H9 (cell line): ENCODE results near the gene MRPL3. TPM values are rescaled to one million over a fixed set of nuclear protein-coding genes. Genes with fewer than 3 reads are reported as not detected.

Experiments
- DNase-seq: peaks from one replicate; pipeline ENCODE4 v3.0.0-alpha.2; 2017
- H2AFZ ChIP-seq: one replicate; pipeline ENCODE4 v1.6.1; 2013; ENCODE audit warnings: mild to moderate bottlenecking, low read length, control low read depth, moderate library complexity
- H2AK5ac ChIP-seq: 2 replicates; pipeline ENCODE4 v1.6.1; 2013; ENCODE audit warnings: low read length, control low read depth, mixed read lengths; ENCODE audit not compliant: insufficient read length
- H2BK120ac ChIP-seq: one replicate; pipeline ENCODE4 v1.6.1; 2013; ENCODE audit warnings: low read depth, mild to moderate bottlenecking, low read length, control low read depth, inconsistent platforms; ENCODE audit not compliant: poor library complexity, severe bottlenecking
- H2BK12ac ChIP-seq: 2 replicates; pipeline ENCODE4 v1.6.1; 2013; ENCODE audit warnings: low read length, control low read depth, mixed read lengths, low read depth; ENCODE audit not compliant: insufficient read length
- H2BK15ac ChIP-seq: 2 replicates; pipeline ENCODE4 v1.6.1; 2013; ENCODE audit warnings: low read depth, low read length, control low read depth
- H2BK20ac ChIP-seq: one replicate; pipeline ENCODE4 v1.6.1; 2013; ENCODE audit warnings: low read depth, mild to moderate bottlenecking, low read length, control low read depth, inconsistent platforms; ENCODE audit not compliant: poor library complexity, severe bottlenecking
- H2BK5ac ChIP-seq: 2 replicates; pipeline ENCODE4 v1.6.1; 2013; ENCODE audit warnings: low read length, control low read depth, mixed read lengths; ENCODE audit not compliant: insufficient read length
- H3K14ac ChIP-seq: 2 replicates; pipeline ENCODE4 v1.6.1; 2013; ENCODE audit warnings: low read length, control low read depth; ENCODE audit not compliant: insufficient read depth
- H3K18ac ChIP-seq: 2 replicates; pipeline ENCODE4 v1.6.1; 2013; ENCODE audit warnings: low read depth, mild to moderate bottlenecking, mixed read lengths, low read length, control low read depth; ENCODE audit not compliant: insufficient read length
- H3K23ac ChIP-seq: 2 replicates; pipeline ENCODE4 v1.6.1; 2013; ENCODE audit warnings: low read length, control low read depth, mixed read lengths, low read depth; ENCODE audit not compliant: insufficient read length
- H3K23me2 ChIP-seq: 2 replicates; pipeline ENCODE4 v1.6.1; 2013; ENCODE audit warnings: low read depth, mild to moderate bottlenecking, mixed read lengths, low read length, control low read depth; ENCODE audit not compliant: insufficient read length, poor library complexity, severe bottlenecking
- H3K27ac ChIP-seq: 2 replicates; pipeline ENCODE4 v1.5.1; 2013; ENCODE audit warnings: low read length, control low read depth, mixed read lengths, low read depth; ENCODE audit not compliant: insufficient read length
- H3K27me3 ChIP-seq: 2 replicates; pipeline ENCODE4 v1.6.1; 2013; ENCODE audit warnings: low read length, control low read depth, inconsistent platforms; ENCODE audit not compliant: insufficient read depth
- H3K4ac ChIP-seq: 2 replicates; pipeline ENCODE4 v1.6.1; 2013; ENCODE audit warnings: low read depth, mild to moderate bottlenecking, control low read depth, inconsistent platforms, low read length, moderate library complexity
- H3K4me1 ChIP-seq: 2 replicates; pipeline ENCODE4 v1.6.1; 2013; ENCODE audit warnings: low read length, control low read depth, inconsistent platforms; ENCODE audit not compliant: insufficient read depth
- H3K4me2 ChIP-seq: 2 replicates; pipeline ENCODE4 v1.6.1; 2013; ENCODE audit warnings: low read length, control low read depth, mixed read lengths; ENCODE audit not compliant: insufficient read length, insufficient read depth
- H3K56ac ChIP-seq: 2 replicates; pipeline ENCODE4 v1.6.1; 2013; ENCODE audit warnings: low read depth, mild to moderate bottlenecking, mixed read lengths, low read length, control low read depth; ENCODE audit not compliant: insufficient read length
- H3K79me1 ChIP-seq: 2 replicates; pipeline ENCODE4 v1.6.1; 2013; ENCODE audit warnings: low read depth, mild to moderate bottlenecking, moderate library complexity, low read length, control low read depth, inconsistent platforms; ENCODE audit not compliant: insufficient read depth, poor library complexity, severe bottlenecking
- H3K79me2 ChIP-seq: 2 replicates; pipeline ENCODE4 v1.6.1; 2013; ENCODE audit warnings: low read length, control low read depth, inconsistent platforms; ENCODE audit not compliant: insufficient read depth
- H3K9ac ChIP-seq: 2 replicates; pipeline ENCODE4 v1.6.1; 2013; ENCODE audit warnings: low read length, control low read depth, mixed read lengths; ENCODE audit not compliant: insufficient read length; ENCODE audit errors: extremely low read depth
- H3K9me3 ChIP-seq: one replicate; pipeline ENCODE4 v1.6.1; 2013; ENCODE audit warnings: low read depth, low read length, inconsistent platforms; ENCODE audit not compliant: control insufficient read depth
- H3T11ph ChIP-seq: one replicate; pipeline ENCODE4 v1.6.1; 2013; ENCODE audit warnings: mild to moderate bottlenecking, low read length, control low read depth, inconsistent platforms
- H4K20me1 ChIP-seq: one replicate; pipeline ENCODE4 v1.6.1; 2013; ENCODE audit not compliant: control insufficient read depth, insufficient read length, insufficient read depth
- H4K5ac ChIP-seq: 2 replicates; pipeline ENCODE4 v1.6.1; 2013; ENCODE audit warnings: low read depth, mild to moderate bottlenecking, mixed read lengths, low read length, control low read depth; ENCODE audit not compliant: insufficient read length
- H4K8ac ChIP-seq: replicated peaks from 2 replicates; pipeline ENCODE4 v1.6.1; 2013; ENCODE audit warnings: low read length, control low read depth, mixed read lengths, low read depth; ENCODE audit not compliant: insufficient read length
- H4K91ac ChIP-seq: 2 replicates; pipeline ENCODE4 v1.6.1; 2013; ENCODE audit warnings: low read depth, mild to moderate bottlenecking, moderate library complexity, mixed read lengths, low read length, control low read depth; ENCODE audit not compliant: insufficient read length
- H3K27ac Mint-ChIP-seq, 3 experiments: 2 replicates in 2 of 3; 3 replicates in 1 of 3; pipeline ENCODE4 v1.8.0; 2020 to 2021; ENCODE audit warnings: mixed read lengths in 3 of 3, mild to moderate bottlenecking in 1 of 3, moderate library complexity in 1 of 3
- H3K27me3 Mint-ChIP-seq: 2 replicates; pipeline ENCODE4 v1.8.0; 2021; ENCODE audit warnings: low read depth, mild to moderate bottlenecking, moderate library complexity, mixed read lengths
- H3K36me3 Mint-ChIP-seq, 3 experiments: 2 replicates in 2 of 3; 3 replicates in 1 of 3; pipeline ENCODE4 v1.8.0; 2020 to 2021; ENCODE audit warnings: low read depth in 3 of 3, mixed read lengths in 3 of 3; ENCODE audit not compliant: insufficient read depth in 1 of 3
- H3K4me1 Mint-ChIP-seq, 2 experiments: 2 replicates each; pipeline ENCODE4 v1.8.0; 2020; ENCODE audit warnings: mixed read lengths in 2 of 2
- H3K4me3 Mint-ChIP-seq, 2 experiments: 2 replicates in 1 of 2; 3 replicates in 1 of 2; pipeline ENCODE4 v1.8.0; 2020 to 2021; ENCODE audit warnings: mild to moderate bottlenecking in 2 of 2, mixed read lengths in 2 of 2, moderate library complexity in 1 of 2
- H3K9me3 Mint-ChIP-seq, 2 experiments: 2 replicates in 1 of 2; 3 replicates in 1 of 2; pipeline ENCODE4 v1.8.0; 2020; ENCODE audit warnings: mild to moderate bottlenecking in 2 of 2, mixed read lengths in 2 of 2, moderate library complexity in 1 of 2
- WGBS: extraction: QIAGEN DNeasy Blood & Tissue Kit; methylation state at CpG from one replicate; pipeline ENCODE4 v1.1.7; 2013; ENCODE audit warnings: missing lambda C conversion rate, low lambda C conversion rate, mixed read lengths; ENCODE audit not compliant: insufficient read length; ENCODE audit errors: extremely low coverage; 5-methylcytosine and 5-hydroxymethylcytosine counted together
- total RNA-seq: library from RNA; stranded (reverse); gene quantifications from 2 replicates; pipeline ENCODE4 v1.2.1, GENCODE V29; 2021
- TF ChIP-seq, protein P1 (sequence below): fragments of 200-600 bp; sonication (generic); conservative IDR thresholded peaks from 3 replicates; pipeline ENCODE4 v1.8.0; 2021; ENCODE audit warnings: antibody characterized with exemption, mild to moderate bottlenecking

The MRPL3 gene
- total RNA-seq, 1 experiment from 2014 or later, result 154 TPM

DNA sequence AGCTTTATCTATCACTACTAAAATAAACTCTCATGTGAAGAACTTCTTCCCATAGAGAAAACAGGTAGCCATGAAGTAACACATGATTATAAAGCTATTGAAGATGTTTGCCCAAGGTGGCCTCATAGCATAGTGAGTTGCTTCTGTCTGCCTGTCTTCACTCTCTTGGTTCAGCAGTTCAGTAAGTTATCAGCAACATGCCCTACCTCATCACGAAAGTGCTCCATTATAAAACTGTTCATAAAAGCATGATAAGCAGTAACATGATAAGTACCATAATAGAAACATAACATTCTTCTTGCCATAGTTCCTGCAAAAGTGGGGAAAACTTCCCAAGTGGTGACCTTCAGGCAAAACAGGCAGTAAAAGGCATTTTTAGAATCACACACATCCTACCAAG, 45.6 kb downstream of the MRPL3 start:
- H3K36me3 Mint-ChIP-seq, result peaks cover 3 to 25% (median 14%) of the 10 kb centered on the region in 3 experiments; a peak in 4 of 7 replicates
- no peaks in the 10 kb centered on the region for H3K27me3 ChIP-seq
- H3K4ac ChIP-seq, result no peak overlapping the region
- H2BK120ac ChIP-seq, result no peak overlapping the region
- H3T11ph ChIP-seq, result no peak overlapping the region
- H3K4me3 Mint-ChIP-seq, result no peak overlapping the region
- TF ChIP-seq, protein P1, sequence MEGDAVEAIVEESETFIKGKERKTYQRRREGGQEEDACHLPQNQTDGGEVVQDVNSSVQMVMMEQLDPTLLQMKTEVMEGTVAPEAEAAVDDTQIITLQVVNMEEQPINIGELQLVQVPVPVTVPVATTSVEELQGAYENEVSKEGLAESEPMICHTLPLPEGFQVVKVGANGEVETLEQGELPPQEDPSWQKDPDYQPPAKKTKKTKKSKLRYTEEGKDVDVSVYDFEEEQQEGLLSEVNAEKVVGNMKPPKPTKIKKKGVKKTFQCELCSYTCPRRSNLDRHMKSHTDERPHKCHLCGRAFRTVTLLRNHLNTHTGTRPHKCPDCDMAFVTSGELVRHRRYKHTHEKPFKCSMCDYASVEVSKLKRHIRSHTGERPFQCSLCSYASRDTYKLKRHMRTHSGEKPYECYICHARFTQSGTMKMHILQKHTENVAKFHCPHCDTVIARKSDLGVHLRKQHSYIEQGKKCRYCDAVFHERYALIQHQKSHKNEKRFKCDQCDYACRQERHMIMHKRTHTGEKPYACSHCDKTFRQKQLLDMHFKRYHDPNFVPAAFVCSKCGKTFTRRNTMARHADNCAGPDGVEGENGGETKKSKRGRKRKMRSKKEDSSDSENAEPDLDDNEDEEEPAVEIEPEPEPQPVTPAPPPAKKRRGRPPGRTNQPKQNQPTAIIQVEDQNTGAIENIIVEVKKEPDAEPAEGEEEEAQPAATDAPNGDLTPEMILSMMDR, result no peak
- H4K8ac ChIP-seq, result no peak overlapping the region
- H3K27ac ChIP-seq, result no peak overlapping the region
- H2AFZ ChIP-seq, result no peak overlapping the region
- no peaks in the 10 kb centered on the region for H3K79me2 ChIP-seq
- no peak overlapping the region for H3K56ac ChIP-seq
- H2BK5ac ChIP-seq, result no peak overlapping the region
- H3K79me1 ChIP-seq, result no peaks in the 10 kb centered on the region
- H3K4me1 ChIP-seq, result no peaks in the 10 kb centered on the region
- H3K4me1 Mint-ChIP-seq, result no peaks in the 10 kb centered on the region
- H3K23ac ChIP-seq, result no peak overlapping the region
- no peak overlapping the region for H3K18ac ChIP-seq
- H3K4me2 ChIP-seq, result no peak overlapping the region
- no peak overlapping the region for H2BK20ac ChIP-seq
- H3K9me3 Mint-ChIP-seq, result no peaks in the 10 kb centered on the region
- H4K5ac ChIP-seq, result no peak overlapping the region
- no peaks in the 10 kb centered on the region for H3K27me3 Mint-ChIP-seq
- no CpG with 5 or more reads among the region's 1 CpG for WGBS
- no peaks in the 10 kb centered on the region for H4K20me1 ChIP-seq
- H3K27ac Mint-ChIP-seq, result no peak overlapping the region
- H2BK12ac ChIP-seq, result no peak overlapping the region
- H3K9ac ChIP-seq, result no peak overlapping the region
- H4K91ac ChIP-seq, result no peak overlapping the region
- H3K23me2 ChIP-seq, result no peaks in the 10 kb centered on the region
- H2BK15ac ChIP-seq, result no peak overlapping the region
- no peak overlapping the region for H3K14ac ChIP-seq
- H3K9me3 ChIP-seq, result no peaks in the 10 kb centered on the region
- DNase-seq, result no peak
- no peak overlapping the region for H2AK5ac ChIP-seq
